Daoy (cell line): ENCODE measurements around the gene ELP5. TPM values are rescaled to one million over a fixed set of nuclear protein-coding genes. Genes with fewer than 3 reads are reported as not detected.

Experiments used
- DNase-seq: peaks from one replicate; pipeline ENCODE4 v3.0.0-alpha.2; 2015; ENCODE audit warnings: low read depth
- total RNA-seq: library from RNA; depleted of rRNA; stranded (reverse); fragments of >200 nt; shearing (Covaris generic); gene quantifications from 2 replicates; pipeline ENCODE4 v1.2.3, GENCODE V29; 2014

ELP5 gene
- total RNA-seq, 1 experiment from 2014 or later = 50.3 TPM

DNA sequence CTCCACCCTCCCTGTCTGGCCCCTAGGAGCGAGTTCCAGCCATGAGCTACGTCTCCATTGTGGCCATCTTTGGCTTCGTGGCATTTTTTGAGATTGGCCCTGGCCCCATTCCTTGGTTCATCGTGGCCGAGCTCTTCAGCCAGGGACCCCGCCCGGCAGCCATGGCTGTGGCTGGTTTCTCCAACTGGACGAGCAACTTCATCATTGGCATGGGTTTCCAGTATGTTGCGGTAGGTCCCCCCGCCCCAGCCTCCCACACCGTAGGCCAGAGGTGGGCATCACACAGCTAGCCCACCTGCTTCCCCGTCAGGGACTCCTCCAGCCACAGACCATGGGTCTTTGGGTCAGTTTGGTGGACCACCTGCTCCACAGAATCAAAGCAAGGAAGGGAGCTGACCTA lies 33.7 kb downstream of the ELP5 start:
- DNase-seq = no peak

GRCh38 chr17:7289256-7290032 lies 37.4 kb downstream of the ELP5 start:
- no peak for DNase-seq

DNA sequence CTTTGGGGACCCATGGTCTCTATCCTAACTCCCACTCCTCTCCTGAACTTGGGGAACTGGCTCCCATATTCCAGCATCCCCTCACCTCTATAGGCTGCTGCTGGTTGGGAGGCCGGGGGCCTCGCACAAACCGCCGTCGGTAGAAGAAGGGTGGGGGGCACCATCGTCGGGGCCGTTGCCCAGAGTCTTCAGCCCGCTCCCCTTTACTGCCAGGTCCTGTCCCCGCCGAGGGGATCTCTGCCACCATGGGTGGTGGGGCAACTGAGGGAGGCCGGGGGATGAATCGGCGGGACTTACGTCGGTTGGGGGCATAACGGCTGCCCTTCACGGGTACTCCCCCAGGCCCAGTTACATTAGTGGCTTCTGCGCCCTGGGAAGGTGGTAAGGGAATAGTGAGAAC lies 38.2 kb downstream of the ELP5 start:
- DNase-seq = no peak

DNA sequence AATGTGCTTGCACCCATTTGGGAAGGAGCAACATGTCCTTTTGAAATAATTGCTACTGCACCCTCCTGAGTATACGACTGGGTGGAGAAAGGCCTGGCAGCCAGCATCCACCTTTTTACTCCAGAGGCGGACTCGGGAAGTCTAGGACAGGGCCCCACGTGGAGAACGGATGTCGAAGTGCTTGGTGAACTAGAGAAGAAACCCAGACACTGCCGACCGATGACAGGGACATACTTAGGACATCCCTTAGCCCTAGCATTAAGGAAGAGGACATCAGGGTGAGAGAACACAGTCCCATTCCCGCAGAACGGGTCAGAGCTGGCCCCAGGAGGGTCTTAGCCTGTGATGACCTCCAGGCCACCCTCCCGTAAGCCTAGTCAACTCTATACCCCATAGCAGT lies 38.7 kb downstream of the ELP5 start:
- no peak for DNase-seq

- no peak for DNase-seq
Measured at GRCh38 chr17:7292194-7292593, 40.2 kb downstream of the ELP5 start.

GRCh38 chr17:7292729-7293128 lies 40.7 kb downstream of the ELP5 start:
- no peak for DNase-seq

- DNase-seq = peak; percentile 57
Measured at GRCh38 chr17:7293159-7293558, 41.1 kb downstream of the ELP5 start.

DNA sequence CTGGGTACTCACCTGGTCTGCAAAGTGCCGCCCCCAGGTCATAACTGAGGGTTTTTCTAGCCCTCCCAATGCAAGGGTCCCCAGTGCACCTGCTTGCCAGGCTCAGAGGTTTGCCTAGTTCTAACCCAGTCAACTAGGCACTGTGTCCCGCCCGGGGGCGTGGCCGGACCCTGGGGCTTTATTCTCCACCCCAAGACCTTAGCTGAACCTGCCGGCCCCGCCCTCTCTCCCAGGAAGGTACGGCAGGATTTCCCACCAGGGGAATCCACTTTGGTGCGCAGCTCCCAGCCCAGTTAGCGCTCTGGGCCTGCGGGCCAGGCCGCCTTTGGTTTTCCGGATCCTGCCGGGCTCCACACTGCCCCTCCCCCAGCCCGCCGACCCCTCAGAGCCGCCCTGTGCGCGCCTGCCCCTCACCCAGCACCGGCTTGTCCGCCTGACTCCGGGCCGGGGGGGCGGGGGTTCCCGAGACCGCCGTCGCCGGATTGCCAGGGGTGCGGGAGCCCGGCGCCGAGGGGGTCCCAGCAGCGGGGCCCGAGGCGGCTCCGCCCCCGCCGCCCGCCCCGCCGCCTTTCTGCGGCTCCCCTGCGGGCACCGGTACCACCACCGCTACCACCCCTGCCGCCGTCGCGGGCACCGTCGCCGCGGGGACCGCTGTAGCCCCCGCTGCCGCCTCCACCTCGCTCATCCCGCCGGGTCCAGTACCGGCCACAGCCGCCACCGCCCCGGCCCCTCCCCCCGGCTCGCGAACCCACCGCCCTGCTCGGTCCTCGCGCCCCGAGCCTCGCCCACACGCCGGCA lies 42.0 kb downstream of the ELP5 start:
- DNase-seq = peak; percentile 30

DNA sequence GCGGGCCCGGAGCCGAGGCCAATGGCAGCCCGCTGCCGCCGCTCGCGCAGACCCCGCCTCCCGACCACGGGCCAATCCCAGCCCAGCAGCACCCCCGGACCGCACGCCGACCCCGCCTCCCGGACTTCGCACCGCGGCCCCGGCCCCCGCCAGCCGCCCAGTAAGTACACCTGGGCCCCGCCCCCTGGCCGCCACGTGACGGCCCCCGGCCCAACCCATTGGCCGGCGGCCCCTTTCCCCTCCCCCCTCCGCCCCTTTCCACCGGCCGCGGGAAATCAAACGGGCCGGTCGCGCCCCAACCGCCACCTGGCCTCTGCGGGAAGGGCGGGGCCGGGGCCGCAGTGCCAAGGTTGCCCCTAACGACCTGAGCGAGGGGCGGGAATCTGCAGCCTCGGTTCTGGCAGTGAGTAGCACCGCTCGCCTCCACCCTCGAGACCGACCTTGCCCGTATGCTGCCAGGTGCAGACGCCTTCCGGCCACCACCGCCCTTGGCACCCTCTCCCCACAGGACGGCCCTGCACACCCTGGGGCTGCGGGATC lies 42.7 kb downstream of the ELP5 start, which contains the start of gene YBX2:
Gene YBX2 (minus strand): TSS at position 26 of the 540 bp plus-strand sequence. CDS start 139 bp downstream, outside the sequence.
- DNase-seq = peak; percentile 92

DNA sequence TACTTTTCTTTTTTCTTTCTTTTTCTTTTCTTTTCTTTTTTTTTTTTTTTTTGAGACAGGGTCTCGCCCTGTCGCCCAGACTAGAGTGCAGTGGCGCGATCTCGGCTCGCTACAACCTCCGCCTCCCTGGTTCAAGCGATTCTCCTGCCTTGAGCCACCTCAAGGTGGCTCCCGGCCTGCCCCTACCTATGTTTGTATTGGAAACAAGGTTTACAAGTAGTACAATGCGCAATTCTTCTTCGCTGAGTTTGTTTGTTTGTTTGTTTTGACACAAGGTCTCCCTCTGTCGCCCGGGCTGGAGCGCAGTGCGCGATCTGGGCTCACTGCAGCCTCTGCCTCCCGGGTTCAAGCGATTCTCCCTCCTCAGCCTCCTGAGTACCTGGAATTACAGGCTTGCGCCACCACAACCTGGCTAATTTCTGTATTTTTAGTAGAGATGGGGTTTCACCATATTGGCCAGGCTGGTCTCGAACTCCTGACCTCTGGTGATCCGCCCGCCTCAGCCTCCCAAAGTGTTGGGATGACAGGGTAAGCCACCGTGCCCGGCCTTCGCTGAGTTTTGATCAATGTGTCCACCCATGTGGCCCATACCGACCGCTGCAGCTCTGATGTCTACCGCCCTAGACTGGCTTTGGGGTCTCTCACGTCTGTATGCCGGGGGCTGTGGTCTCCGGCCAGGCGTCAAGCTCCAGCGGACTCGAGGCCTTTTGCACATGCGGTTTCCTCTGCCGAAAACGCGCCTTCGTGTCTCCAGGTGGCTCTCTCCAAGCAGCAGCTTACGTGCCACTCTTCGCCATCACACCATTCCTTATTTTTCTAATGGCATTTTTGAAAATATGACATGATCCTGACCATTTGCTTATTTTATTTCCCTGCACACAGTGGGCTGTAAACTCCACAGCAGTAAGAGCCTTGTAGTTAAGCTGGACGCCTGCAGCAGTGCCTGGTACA lies 43.5 kb downstream of the ELP5 start:
- no peak for DNase-seq

DNA sequence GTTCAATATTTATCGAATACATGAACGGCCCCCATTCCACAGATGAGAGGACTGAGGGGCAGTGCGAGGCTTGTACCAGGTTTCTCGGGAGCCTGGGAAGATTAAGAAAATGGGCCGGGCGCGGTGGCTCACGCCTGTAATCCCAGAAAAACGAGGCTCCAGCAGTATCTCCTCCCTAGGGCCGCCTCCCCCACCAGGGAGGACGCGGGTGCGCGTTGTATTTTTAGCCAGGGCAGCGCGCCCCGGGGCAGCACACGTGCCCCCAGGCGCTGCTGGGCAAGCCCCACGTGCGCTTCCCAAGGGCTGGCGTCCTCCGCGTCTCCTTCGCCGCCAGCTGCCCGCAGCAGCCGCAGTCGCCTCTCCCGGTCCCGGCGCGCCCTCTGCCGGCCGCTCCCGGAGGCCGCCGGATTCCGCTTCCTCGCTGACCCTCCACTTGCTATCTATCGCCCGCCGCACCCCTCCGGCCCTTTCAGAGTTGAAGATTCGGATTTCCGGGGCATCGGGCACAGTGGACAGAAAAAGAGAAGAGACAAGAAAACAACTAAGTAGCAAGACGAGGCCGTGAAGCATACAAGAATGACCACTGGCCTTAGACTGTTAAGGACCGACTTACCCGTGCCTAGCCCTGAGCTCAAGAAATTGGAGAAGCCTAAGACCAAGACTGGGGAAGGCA lies 44.3 kb downstream of the ELP5 start:
- peak; percentile 89 for DNase-seq

GRCh38 chr17:7304179-7304578 lies 52.2 kb downstream of the ELP5 start:
- DNase-seq = no peak

DNA sequence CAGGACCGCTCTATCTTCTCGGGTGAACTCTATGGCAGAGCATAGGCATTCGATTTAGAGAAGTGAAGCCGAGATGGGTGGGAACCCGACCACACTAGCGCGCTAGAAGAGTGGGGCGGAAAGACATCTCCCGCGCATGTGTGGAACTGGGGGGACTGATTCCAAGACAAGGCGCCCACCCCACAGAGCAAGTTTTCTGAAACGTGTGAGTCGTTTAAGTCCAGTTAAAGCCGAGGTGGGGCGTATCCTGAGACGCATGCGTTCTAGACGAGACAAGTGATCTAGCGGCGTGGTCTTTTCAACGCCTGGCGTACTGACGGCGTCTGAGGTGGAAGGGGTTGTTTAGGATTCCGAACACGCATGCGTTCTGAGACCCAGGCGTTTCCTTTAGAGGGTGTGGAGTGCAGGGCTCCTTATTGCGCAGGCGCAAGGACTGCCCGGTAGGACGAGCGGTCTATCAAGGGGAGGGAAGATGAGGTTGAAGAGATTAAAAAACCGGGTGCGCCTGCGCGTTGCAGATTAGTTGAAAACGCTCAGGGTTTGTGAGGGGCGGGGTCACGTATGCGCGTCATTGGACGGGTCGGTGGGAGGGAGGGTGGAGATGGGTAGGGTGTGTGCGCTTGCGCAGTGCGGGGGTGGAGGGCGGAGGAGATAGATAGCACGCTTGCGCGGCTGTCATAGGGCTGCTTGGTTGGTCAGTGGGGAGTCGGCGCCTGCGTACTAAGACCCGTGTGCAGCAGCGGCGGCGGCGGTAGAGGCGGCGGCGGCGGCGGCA lies 55.1 kb downstream of the ELP5 start, which contains the start of gene EIF5A:
Gene EIF5A (plus strand): TSS at position 718 of the 775 bp plus-strand sequence. CDS start 2,008 bp downstream, outside the sequence.
- peak; percentile 100 for DNase-seq

- peak; percentile 53 for DNase-seq
Measured at GRCh38 chr17:7307686-7308624, 55.9 kb downstream of the ELP5 start.

GRCh38 chr17:7308625-7309433 lies 56.8 kb downstream of the ELP5 start:
- DNase-seq = peak; percentile 86
